ENCODE measurements around the gene WFS1. TPM values are rescaled to one million over a fixed set of nuclear protein-coding genes. Genes with fewer than 3 reads are reported as not detected.

Gene WFS1
- total RNA-seq, 1 donor from 2014 or later, result 17.1 TPM

- DNase-seq (ENCODE audit: low spot score), result no peak
These were observed 70.3 kb downstream of the WFS1 start for GRCh38 chr4:6339818-6340445.

GRCh38 chr4:6340446-6341015 is 70.9 kb downstream of the WFS1 start:
- no peak for DNase-seq (ENCODE audit: low spot score)

GRCh38 chr4:6341696-6342095 is 72.0 kb downstream of the WFS1 start:
- no peak for DNase-seq (ENCODE audit: low spot score)

- peak; percentile 9 for DNase-seq (ENCODE audit: low spot score)
These were observed 73.1 kb downstream of the WFS1 start for GRCh38 chr4:6342530-6343293.

- DNase-seq (ENCODE audit: low spot score), result no peak
These were observed 74.3 kb downstream of the WFS1 start for GRCh38 chr4:6343939-6344408.

GRCh38 chr4:6345096-6345830 is 75.6 kb downstream of the WFS1 start:
- DNase-seq (ENCODE audit: low spot score), result no peak

- no peak for DNase-seq (ENCODE audit: low spot score)
These were observed 76.2 kb downstream of the WFS1 start for GRCh38 chr4:6345866-6346265.

- DNase-seq (ENCODE audit: low spot score), result no peak
These were observed 76.9 kb downstream of the WFS1 start for GRCh38 chr4:6346373-6347110.

GRCh38 chr4:6347511-6348045 is 77.9 kb downstream of the WFS1 start:
- no peak for DNase-seq (ENCODE audit: low spot score)

GRCh38 chr4:6348408-6348807 is 78.8 kb downstream of the WFS1 start:
- no peak for DNase-seq (ENCODE audit: low spot score)

- peak; percentile 38 for DNase-seq (ENCODE audit: low spot score)
These were observed 80.4 kb downstream of the WFS1 start for GRCh38 chr4:6349896-6350603.

GRCh38 chr4:6350646-6351045 is 81.0 kb downstream of the WFS1 start:
- DNase-seq (ENCODE audit: low spot score), result no peak

GRCh38 chr4:6351246-6352000 is 81.8 kb downstream of the WFS1 start:
- DNase-seq (ENCODE audit: low spot score), result no peak

GRCh38 chr4:6352031-6352692 is 82.5 kb downstream of the WFS1 start:
- DNase-seq (ENCODE audit: low spot score), result no peak

Other genes starting within 250 kb of the WFS1 start
- 4.1 TPM for gene JAKMIP1, start 69.3 kb upstream of the WFS1 start, total RNA-seq (ENCODE audit: insufficient read depth, low replicate concordance)
- gene PPP2R2C, start 202.8 kb downstream of the WFS1 start, total RNA-seq (ENCODE audit: insufficient read depth, low replicate concordance), result 2.9 TPM